Esophagus squamous epithelium (tissue), 5 donors: ENCODE measurements around the gene TMEM234. TPM values are rescaled to one million over a fixed set of nuclear protein-coding genes. Genes with fewer than 3 reads are reported as not detected.

Experiments used
- DNase-seq: peaks from one replicate; lab custom pipeline; 2025; lab: John Stamatoyannopoulos, UW
- H3K27ac ChIP-seq, 4 donors: fragments of 200-600 bp; sonication (generic); one replicate each; pipeline ENCODE4 v1.5.1; 2016 to 2019; ENCODE audit warnings: mild to moderate bottlenecking in 1 of 4
- H3K27me3 ChIP-seq, 4 donors: fragments of 200-600 bp; sonication (generic); 1 replicate in 3 of 4; 2 replicates in 1 of 4; pipeline versions ENCODE4 v1.5.1 to v1.6.0; 2017 to 2021; ENCODE audit warnings: antibody characterized with exemption in 1 of 4
- H3K36me3 ChIP-seq, 3 donors: fragments of 200-600 bp; sonication (generic); one replicate each; pipeline ENCODE4 v1.5.1; 2016 to 2019
- H3K4me1 ChIP-seq, 3 donors: fragments of 200-600 bp; sonication (generic); one replicate each; pipeline ENCODE4 v1.5.1; 2017 to 2019
- H3K4me3 ChIP-seq, 4 donors: fragments of 200-600 bp; sonication (generic); 1 replicate in 3 of 4; 2 replicates in 1 of 4; pipeline ENCODE4 v1.5.1; 2016 to 2019; ENCODE audit warnings: mild to moderate bottlenecking in 2 of 4, moderate library complexity in 1 of 4
- H3K9me3 ChIP-seq, 3 donors: fragments of 200-600 bp; sonication (generic); one replicate each; pipeline ENCODE4 v1.5.1; 2016 to 2019
- CTCF ChIP-seq, 6 experiments: fragments of 450-650 bp in 4 of 6; fragments of 200-600 bp in 2 of 6; sonication (generic) in 2 of 6; IDR thresholded peaks; one replicate each; pipeline ENCODE4 v1.5.1; 2016 to 2019; ENCODE audit warnings: antibody characterized with exemption in 6 of 6, mild to moderate bottlenecking in 4 of 6, moderate library complexity in 4 of 6
- POLR2A ChIP-seq, 4 donors: fragments of 450-650 bp; IDR thresholded peaks; one replicate each; pipeline ENCODE4 v1.6.1; 2017; ENCODE audit warnings: antibody characterized with exemption in 4 of 4, mild to moderate bottlenecking in 4 of 4, moderate library complexity in 3 of 4
- whole genome bisulfite sequencing, 2 donors: methylation state at CpG; one replicate each; pipeline ENCODE4 v1.1.5; 2018; 5-methylcytosine and 5-hydroxymethylcytosine counted together
- intact Hi-C: fragments of 100-400 bp; cut with DNase I; formaldehyde crosslinking; loops from one replicate; pipeline ENCODE4 v1.15.0; 2022
- total RNA-seq, 4 donors: library from RNA; depleted of rRNA; stranded (reverse); fragments of >200 nt; gene quantifications; one replicate each; pipeline ENCODE4 v1.1.0, GENCODE V29; 2016
- donor health status: DM: yes; HTN: yes; CAD: no.

TMEM234 gene
- total RNA-seq, 4 donors from 2014 or later: 6.4 to 11.1 (median 9.4) TPM

- intact Hi-C loops: no loop called here
These were observed 20.2 kb upstream of the TMEM234 start for GRCh38 chr1:32242341-32242851.

GRCh38 chr1:32241001-32241763, 19.0 kb upstream of the TMEM234 start:
- Histone ChIP-seq H3K4me1 (peaks cover 5 to 53% (median 13%) of the 10 kb centered on the region in 3 donors), H3K36me3 (no peaks in the 10 kb centered on the region), H3K27me3 (no peaks in the 10 kb centered on the region), H3K9me3 (no peaks in the 10 kb centered on the region), H3K4me3 (peak overlapping the region; percentile 48 to 77 (median 68)), H3K27ac (peak overlapping the region; percentile 58 to 91 (median 84))
- intact Hi-C loops: no loop called here
- no peak for DNase-seq
- TF ChIP-seq CTCF (IDR thresholded peaks at IDR 0.05) (no peak), POLR2A (IDR thresholded peaks at IDR 0.05) (no peak)
- 0 to 4% methylated on average over 3 to 5 of the region's 55 CpGs for WGBS, 2 donors

More at GRCh38 chr1:32242341-32242851, 20.2 kb upstream of the TMEM234 start:
- no peaks in the 10 kb centered on the region for H3K9me3 ChIP-seq
- peak overlapping the region in 1 of 4 donors; percentile 45 for H3K4me3 ChIP-seq
- H3K27me3 ChIP-seq: no peaks in the 10 kb centered on the region
- TF ChIP-seq CTCF (IDR thresholded peaks at IDR 0.05): no peak
- TF ChIP-seq POLR2A (IDR thresholded peaks at IDR 0.05): no peak
- peaks cover 5 to 60% (median 23%) of the 10 kb centered on the region in 3 donors for H3K4me1 ChIP-seq
- no peak for DNase-seq
- WGBS, 2 donors: 6 to 24% methylated on average over 3 to 7 of the region's 7 CpGs
- H3K27ac ChIP-seq: peak overlapping the region in 3 of 4 donors; percentile 21 to 47 (median 34)
- no peaks in the 10 kb centered on the region for H3K36me3 ChIP-seq

GRCh38 chr1:32240140-32240951, 18.2 kb upstream of the TMEM234 start:
- no peak for DNase-seq

GRCh38 chr1:32239790-32240139, 17.6 kb upstream of the TMEM234 start:
- H3K27ac ChIP-seq: peak overlapping the region; percentile 58 to 91 (median 84)
- WGBS, 2 donors: no CpG with 5 or more reads among the region's 20 CpGs
- no peaks in the 10 kb centered on the region for H3K9me3 ChIP-seq
- peak overlapping the region; percentile 48 to 77 (median 68) for H3K4me3 ChIP-seq
- H3K27me3 ChIP-seq: no peaks in the 10 kb centered on the region
- peaks cover 0 to 4% (median 0%) of the 10 kb centered on the region in 3 donors for H3K36me3 ChIP-seq
- peaks cover 5 to 52% (median 19%) of the 10 kb centered on the region in 3 donors for H3K4me1 ChIP-seq
- no peak for DNase-seq
- intact Hi-C loops: no loop called here
- no peak for TF ChIP-seq CTCF (IDR thresholded peaks at IDR 0.05)
- TF ChIP-seq POLR2A (IDR thresholded peaks at IDR 0.05): no peak

More at GRCh38 chr1:32240140-32240951, 18.2 kb upstream of the TMEM234 start:
- TF ChIP-seq CTCF (IDR thresholded peaks at IDR 0.05) (peak in 4 of 6 experiments; percentile 16 to 25 (median 19)), POLR2A (IDR thresholded peaks at IDR 0.05) (peak in 1 of 4 donors; percentile 63)
- WGBS, 2 donors: 3% methylated on average over 11 to 44 of the region's 62 CpGs
- Histone ChIP-seq H3K4me1 (peaks cover 5 to 52% (median 18%) of the 10 kb centered on the region in 3 donors), H3K27ac (peak overlapping the region; percentile 58 to 91 (median 84)), H3K36me3 (no peaks in the 10 kb centered on the region), H3K27me3 (no peaks in the 10 kb centered on the region), H3K9me3 (no peaks in the 10 kb centered on the region), H3K4me3 (peak overlapping the region; percentile 48 to 77 (median 68))
- intact Hi-C loops: no loop called here
